Small intestine (tissue), 7 donors: ENCODE data around the gene CD6. TPM values are rescaled to one million over a fixed set of nuclear protein-coding genes. Genes with fewer than 3 reads are reported as not detected.

ENCODE experiments used
- DNase-seq, 2 donors: peaks; one replicate each; pipeline versions ENCODE4 v3.0.0 to v3.0.0-alpha.2; 2013
- FAIRE-seq: peaks from 2 replicates; lab custom pipeline; 2012; peaks lifted over from hg19 to GRCh38; lab: Jason Lieb, UNC
- H3K27ac ChIP-seq, 3 donors: one replicate each; pipeline ENCODE4 v1.5.1; 2013; ENCODE audit warnings: low read length in 2 of 3, mild to moderate bottlenecking in 2 of 3, control low read depth in 1 of 3, inconsistent platforms in 1 of 3, low read depth in 1 of 3, moderate library complexity in 1 of 3
- H3K27me3 ChIP-seq, 3 donors: one replicate each; pipeline ENCODE4 v1.6.1; 2013; ENCODE audit warnings: low read length in 3 of 3, inconsistent platforms in 1 of 3; ENCODE audit not compliant: control insufficient read depth in 3 of 3, insufficient read depth in 3 of 3
- H3K36me3 ChIP-seq, 3 donors: one replicate each; pipeline ENCODE4 v1.6.1; 2013; ENCODE audit warnings: low read length in 3 of 3, inconsistent platforms in 1 of 3, low read depth in 1 of 3, mild to moderate bottlenecking in 1 of 3, moderate library complexity in 1 of 3; ENCODE audit not compliant: control insufficient read depth in 3 of 3, insufficient read depth in 2 of 3
- H3K4me1 ChIP-seq, 3 donors: one replicate each; pipeline ENCODE4 v1.6.1; 2013; ENCODE audit warnings: low read length in 2 of 3, inconsistent platforms in 1 of 3, low read depth in 1 of 3, mild to moderate bottlenecking in 1 of 3, moderate library complexity in 1 of 3; ENCODE audit not compliant: control insufficient read depth in 3 of 3, insufficient read depth in 2 of 3
- H3K4me3 ChIP-seq, 3 donors: one replicate each; pipeline ENCODE4 v1.5.1; 2013; ENCODE audit warnings: low read length in 3 of 3, control low read depth in 1 of 3, inconsistent platforms in 1 of 3, low read depth in 1 of 3, mild to moderate bottlenecking in 1 of 3, moderate library complexity in 1 of 3
- H3K9me3 ChIP-seq, 2 donors: one replicate each; pipeline ENCODE4 v1.6.1; 2013; ENCODE audit warnings: low read depth in 1 of 2, low read length in 1 of 2; ENCODE audit not compliant: control insufficient read depth in 2 of 2, insufficient read depth in 1 of 2
- whole genome bisulfite sequencing, 3 donors: extraction: QIAGEN DNeasy Blood & Tissue Kit; methylation state at CpG; one replicate each; pipeline ENCODE4 v1.1.7; 2013; 5-methylcytosine and 5-hydroxymethylcytosine counted together
- polyA plus RNA-seq, 4 donors: library from polyadenylated mRNA; stranded (reverse) in 3 of 4; unstranded in 1 of 4; fragments of 200-250 nt in 3 of 4; fragments of 120-200 nt in 1 of 4; gene quantifications; one replicate each; pipeline versions ENCODE4 v1.2.1 to v1.2.3, GENCODE V29; 2013
- donor health status: healthy with polysubstance abuse.
- donor health status: control.
- donor health status: control.
- donor health status: Bipolar disorder and iron deficiency.
- donor health status: healthy.

The CD6 gene
- polyA plus RNA-seq, 4 donors: 1.3 to 5.1 (median 1.7) TPM

DNA sequence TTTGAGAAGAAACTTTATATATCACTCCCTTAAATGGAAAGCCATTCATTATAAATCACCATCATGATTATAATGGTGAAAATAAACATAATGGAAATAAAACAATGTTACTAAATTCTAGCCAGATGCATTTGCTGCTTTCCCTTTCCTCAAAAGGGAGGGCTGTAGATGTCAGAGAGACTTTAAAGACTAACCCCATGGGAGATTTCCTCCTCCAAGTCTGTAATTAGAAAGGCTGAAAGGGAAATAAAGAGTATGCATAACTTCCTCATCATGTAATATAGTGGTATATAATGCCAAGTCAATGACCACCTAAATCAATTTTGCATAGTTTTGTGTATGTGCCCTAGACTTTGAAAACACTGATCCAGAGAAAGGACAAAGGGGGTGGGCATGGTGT, 6.4 kb downstream of the CD6 start:
- no peaks in the 10 kb centered on the region for H3K9me3 ChIP-seq
- DNase-seq: no peak
- no peak for FAIRE-seq
- no peaks in the 10 kb centered on the region for H3K36me3 ChIP-seq
- H3K27ac ChIP-seq: peak overlapping the region in 1 of 3 donors; percentile 59
- H3K27me3 ChIP-seq: peaks cover 0 to 3% (median 0%) of the 10 kb centered on the region in 3 donors
- H3K4me1 ChIP-seq: no peaks in the 10 kb centered on the region
- H3K4me3 ChIP-seq: no peak overlapping the region

- H3K27ac ChIP-seq: peak overlapping the region in 2 of 3 donors; percentile 34 to 59
- 68 to 81% (median 75%) methylated on average over 10 of the region's 10 CpGs for WGBS, 3 donors
- DNase-seq: peak in 1 of 2 donors; percentile 35
- no peaks in the 10 kb centered on the region for H3K4me1 ChIP-seq
- peaks cover 0 to 3% (median 0%) of the 10 kb centered on the region in 3 donors for H3K27me3 ChIP-seq
- H3K36me3 ChIP-seq: no peaks in the 10 kb centered on the region
- H3K9me3 ChIP-seq: no peaks in the 10 kb centered on the region
- no peak overlapping the region for H3K4me3 ChIP-seq
- no peak for FAIRE-seq
Measured at GRCh38 chr11:60978546-60979380, 7.3 kb downstream of the CD6 start.

- DNase-seq (no peak), FAIRE-seq (no peak)
- H3K9me3 ChIP-seq: no peaks in the 10 kb centered on the region
- 77 to 87% (median 86%) methylated on average over 11 to 12 of the region's 12 CpGs for WGBS, 3 donors
- no peaks in the 10 kb centered on the region for H3K36me3 ChIP-seq
- peak overlapping the region in 2 of 3 donors; percentile 24 to 55 for H3K27ac ChIP-seq
- H3K27me3 ChIP-seq: peaks cover 0 to 6% (median 0%) of the 10 kb centered on the region in 3 donors
- H3K4me1 ChIP-seq: no peaks in the 10 kb centered on the region
- H3K4me3 ChIP-seq: no peak overlapping the region
Measured at GRCh38 chr11:60981515-60981914, 10.0 kb downstream of the CD6 start.

DNA sequence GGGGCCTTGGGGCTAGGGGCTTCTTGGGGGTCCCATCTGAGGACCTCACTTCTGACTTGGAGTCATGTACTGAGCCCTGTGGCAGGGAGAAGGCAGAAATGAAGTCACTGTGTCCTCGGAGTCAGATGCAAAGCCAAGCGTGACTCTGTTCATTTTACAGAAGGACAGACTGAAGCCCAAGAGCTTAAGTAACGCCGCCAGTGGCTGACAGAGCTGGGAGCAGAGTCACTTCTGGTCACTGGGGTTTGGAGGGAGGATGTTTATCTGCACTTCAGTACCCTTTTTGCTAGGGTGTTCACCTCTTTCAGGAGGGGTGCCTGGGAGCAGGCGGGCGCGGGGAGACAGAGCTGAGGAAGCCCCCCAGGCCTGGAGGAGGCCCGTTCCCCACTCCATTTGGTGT, 10.7 kb downstream of the CD6 start:
- no peak for DNase-seq
- Histone ChIP-seq H3K4me3 (no peak overlapping the region), H3K27ac (peak overlapping the region in 1 of 3 donors; percentile 64), H3K36me3 (no peaks in the 10 kb centered on the region), H3K4me1 (no peaks in the 10 kb centered on the region), H3K9me3 (no peaks in the 10 kb centered on the region), H3K27me3 (peaks cover 0 to 8% (median 0%) of the 10 kb centered on the region in 3 donors)
- WGBS, 3 donors: 84 to 87% (median 86%) methylated on average over 8 of the region's 8 CpGs
- no peak for FAIRE-seq

GRCh38 chr11:60984149-60984548, 12.7 kb downstream of the CD6 start:
- FAIRE-seq: no peak
- no peaks in the 10 kb centered on the region for H3K4me1 ChIP-seq
- WGBS, 3 donors: 52 to 70% (median 55%) methylated on average over 6 of the region's 6 CpGs
- H3K36me3 ChIP-seq: no peaks in the 10 kb centered on the region
- H3K27ac ChIP-seq: peak overlapping the region in 1 of 3 donors; percentile 28
- peaks cover 0 to 5% (median 0%) of the 10 kb centered on the region in 3 donors for H3K27me3 ChIP-seq
- no peak overlapping the region for H3K4me3 ChIP-seq
- no peak for DNase-seq
- no peaks in the 10 kb centered on the region for H3K9me3 ChIP-seq

- no peaks in the 10 kb centered on the region for H3K4me1 ChIP-seq
- H3K9me3 ChIP-seq: no peaks in the 10 kb centered on the region
- DNase-seq (no peak), FAIRE-seq (no peak)
- 60 to 62% (median 62%) methylated on average over 4 of the region's 4 CpGs for WGBS, 3 donors
- peaks cover 0 to 9% (median 0%) of the 10 kb centered on the region in 3 donors for H3K27me3 ChIP-seq
- no peak overlapping the region for H3K27ac ChIP-seq
- no peak overlapping the region for H3K4me3 ChIP-seq
- H3K36me3 ChIP-seq: no peaks in the 10 kb centered on the region
Measured at GRCh38 chr11:60984636-60985035, 13.2 kb downstream of the CD6 start.

- Histone ChIP-seq H3K36me3 (no peaks in the 10 kb centered on the region), H3K27me3 (peaks cover 0 to 10% (median 0%) of the 10 kb centered on the region in 3 donors), H3K27ac (peak overlapping the region in 2 of 3 donors; percentile 14 to 76), H3K9me3 (no peaks in the 10 kb centered on the region), H3K4me3 (no peak overlapping the region), H3K4me1 (no peaks in the 10 kb centered on the region)
- DNase-seq (no peak), FAIRE-seq (no peak)
- WGBS, 3 donors: 51 to 76% (median 67%) methylated on average over 2 of the region's 2 CpGs
Measured at GRCh38 chr11:60985501-60985900, 14.0 kb downstream of the CD6 start.

GRCh38 chr11:60985991-60986915, 14.8 kb downstream of the CD6 start:
- H3K36me3 ChIP-seq: no peaks in the 10 kb centered on the region
- DNase-seq (peak in 1 of 2 donors; percentile 56), FAIRE-seq (no peak)
- H3K27ac ChIP-seq: peak overlapping the region in 1 of 3 donors; percentile 83
- H3K4me1 ChIP-seq: no peaks in the 10 kb centered on the region
- WGBS, 3 donors: 62 to 70% (median 65%) methylated on average over 17 of the region's 17 CpGs
- H3K27me3 ChIP-seq: peaks cover 0 to 10% (median 0%) of the 10 kb centered on the region in 3 donors
- H3K9me3 ChIP-seq: no peaks in the 10 kb centered on the region
- no peak overlapping the region for H3K4me3 ChIP-seq
